IMR-90 (cell line): ENCODE results near the gene ATP5ME. TPM values are rescaled to one million over a fixed set of nuclear protein-coding genes. Genes with fewer than 3 reads are reported as not detected.

Source experiments
- ATAC-seq: fragments of 200-7000 bp; cut with Tn5 transposase; 2 replicates; pipeline ENCODE4 v1.9.1; 2020; ENCODE audit warnings: low read depth, mild to moderate bottlenecking, moderate library complexity
- BruUV-seq: library from RNA; stranded (reverse); fragments of 400-500 nt; replicated peaks from 2 replicates; lab custom pipeline; 2021; lab: Mats Ljungman, UMichigan
- CTCF ChIA-PET: fragments of 300-600 bp; formaldehyde crosslinking; extraction: SDS; loops from one replicate; lab custom pipeline; 2021; ENCODE audit warnings: antibody characterized with exemption; lab: Yijun Ruan, JAX
- POLR2A ChIA-PET: fragments of 300-600 bp; sonication (Branson Sonifier 250); formaldehyde crosslinking; loops from one replicate; lab custom pipeline; 2022; ENCODE audit warnings: antibody characterized with exemption; ENCODE audit not compliant: unreplicated experiment; lab: Charles Lee
- DNase-seq: peaks from one replicate; pipeline ENCODE4 v3.0.0; 2013
- H2AFZ ChIP-seq: replicated peaks from 2 replicates; pipeline ENCODE3; 2013; ENCODE audit warnings: low read length, mild to moderate bottlenecking; ENCODE audit not compliant: poor library complexity
- H2AK5ac ChIP-seq: 2 replicates; pipeline ENCODE4 v1.6.1; 2013; ENCODE audit warnings: low read depth, low read length, inconsistent platforms
- H2AK9ac ChIP-seq: replicated peaks from 2 replicates; pipeline ENCODE3; 2013; ENCODE audit warnings: mild to moderate bottlenecking, low read depth, low read length, moderate library complexity; ENCODE audit not compliant: poor library complexity
- H2BK120ac ChIP-seq: 2 replicates; pipeline ENCODE4 v1.6.1; 2013; ENCODE audit warnings: low read depth, low read length, inconsistent platforms
- H2BK15ac ChIP-seq: 3 replicates; pipeline ENCODE4 v1.6.1; 2013; ENCODE audit warnings: low read depth, low read length, inconsistent platforms
- H2BK20ac ChIP-seq: 2 replicates; pipeline ENCODE4 v1.6.1; 2013; ENCODE audit warnings: low read depth, mild to moderate bottlenecking, inconsistent platforms, low read length, moderate library complexity
- H2BK5ac ChIP-seq: 2 replicates; pipeline ENCODE4 v1.6.1; 2013; ENCODE audit warnings: mild to moderate bottlenecking, low read depth, low read length, inconsistent platforms; ENCODE audit not compliant: poor library complexity, severe bottlenecking
- H3K14ac ChIP-seq: replicated peaks from 2 replicates; pipeline ENCODE4 v1.6.1; 2013; ENCODE audit warnings: low read depth, low read length, inconsistent platforms
- H3K18ac ChIP-seq: 2 replicates; pipeline ENCODE4 v1.6.1; 2013; ENCODE audit warnings: low read depth, low read length, control low read depth
- H3K23ac ChIP-seq: 2 replicates; pipeline ENCODE4 v1.6.1; 2013; ENCODE audit warnings: low read depth, low read length, inconsistent platforms
- H3K27ac ChIP-seq: 2 replicates; pipeline ENCODE4 v1.5.1; 2013; ENCODE audit warnings: mild to moderate bottlenecking, control low read depth, low read length; ENCODE audit not compliant: insufficient read depth
- H3K27me3 ChIP-seq: 2 replicates; pipeline ENCODE4 v1.6.1; 2013; ENCODE audit warnings: low read length; ENCODE audit not compliant: control insufficient read depth, insufficient read depth
- H3K36me3 ChIP-seq: 2 replicates; pipeline ENCODE4 v1.6.1; 2013; ENCODE audit warnings: low read length, mixed read lengths; ENCODE audit not compliant: control insufficient read depth, insufficient read depth
- H3K4ac ChIP-seq: 2 replicates; pipeline ENCODE4 v1.6.1; 2013; ENCODE audit warnings: low read depth, low read length, inconsistent platforms
- H3K4me1 ChIP-seq: 2 replicates; pipeline ENCODE4 v1.6.1; 2013; ENCODE audit warnings: low read length, mixed read lengths; ENCODE audit not compliant: control insufficient read depth, insufficient read depth
- H3K4me2 ChIP-seq: 2 replicates; pipeline ENCODE4 v1.6.1; 2013; ENCODE audit warnings: low read depth, mild to moderate bottlenecking, control low read depth, low read length, moderate library complexity
- H3K4me3 ChIP-seq: 2 replicates; pipeline ENCODE4 v1.5.1; 2013; ENCODE audit warnings: low read depth, mild to moderate bottlenecking, control low read depth, low read length, moderate library complexity; ENCODE audit not compliant: insufficient read depth
- H3K56ac ChIP-seq: 2 replicates; pipeline ENCODE4 v1.6.1; 2013; ENCODE audit warnings: low read length, inconsistent platforms; ENCODE audit not compliant: insufficient read depth; ENCODE audit errors: extremely low read depth
- H3K79me1 ChIP-seq, 2 experiments: 2 replicates each; pipeline ENCODE4 v1.6.1; 2013; ENCODE audit warnings: low read length in 2 of 2, inconsistent platforms in 1 of 2, low read depth in 1 of 2
- H3K9ac ChIP-seq: 2 replicates; pipeline ENCODE4 v1.6.1; 2013; ENCODE audit warnings: low read depth, low read length, control low read depth
- H3K9me1 ChIP-seq: 2 replicates; pipeline ENCODE4 v1.6.1; 2013; ENCODE audit warnings: low read length, inconsistent platforms; ENCODE audit not compliant: insufficient read depth
- H3K9me3 ChIP-seq: 2 replicates; pipeline ENCODE4 v1.6.1; 2013; ENCODE audit warnings: low read length; ENCODE audit not compliant: control insufficient read depth, insufficient read depth
- H4K20me1 ChIP-seq: 2 replicates; pipeline ENCODE4 v1.6.1; 2013; ENCODE audit warnings: low read length, inconsistent platforms; ENCODE audit not compliant: insufficient read depth
- H4K5ac ChIP-seq: 2 replicates; pipeline ENCODE4 v1.6.1; 2013; ENCODE audit warnings: mild to moderate bottlenecking, low read depth, low read length, control low read depth
- H4K8ac ChIP-seq, 2 experiments: 2 replicates each; pipeline ENCODE4 v1.6.1; 2013; ENCODE audit warnings: low read depth in 2 of 2, low read length in 2 of 2, control low read depth in 1 of 2, inconsistent platforms in 1 of 2
- H4K91ac ChIP-seq: 2 replicates; pipeline ENCODE4 v1.6.1; 2013; ENCODE audit warnings: low read depth, low read length, inconsistent platforms; ENCODE audit not compliant: insufficient read depth
- BHLHE40 ChIP-seq: fragments of 150-350 bp; IDR thresholded peaks from 2 replicates; pipeline ENCODE4 v1.6.1; 2016; ENCODE audit warnings: mild to moderate bottlenecking, low read depth, low read length
- CEBPB ChIP-seq: IDR thresholded peaks from 2 replicates; pipeline ENCODE4 v1.6.1; 2012; ENCODE audit warnings: low read depth, low read length, improper control_type of control experiment
- CHD1 ChIP-seq: IDR thresholded peaks from 2 replicates; pipeline ENCODE4 v1.6.1; 2012; ENCODE audit warnings: low read depth, low read length, improper control_type of control experiment
- FOS ChIP-seq: fragments of 150-350 bp; IDR thresholded peaks from 2 replicates; pipeline ENCODE4 v1.6.1; 2016; ENCODE audit warnings: low read depth, low read length
- MAFK ChIP-seq: IDR thresholded peaks from 2 replicates; pipeline ENCODE4 v1.6.1; 2012; ENCODE audit warnings: low read depth, low read length, improper control_type of control experiment
- MXI1 ChIP-seq: IDR thresholded peaks from 2 replicates; pipeline ENCODE4 v1.6.1; 2012; ENCODE audit warnings: low read depth, mild to moderate bottlenecking, low read length, moderate library complexity, borderline replicate concordance
- NFE2L2 ChIP-seq: fragments of 150-350 bp; IDR thresholded peaks from 2 replicates; pipeline ENCODE4 v1.6.1; 2016; ENCODE audit warnings: low read depth, mild to moderate bottlenecking, low read length
- POLR2A ChIP-seq: IDR thresholded peaks from 2 replicates; pipeline ENCODE4 v1.6.1; 2012; ENCODE audit warnings: mild to moderate bottlenecking, low read depth, low read length
- SMC3 ChIP-seq: fragments of 150-350 bp; IDR thresholded peaks from 2 replicates; pipeline ENCODE4 v1.6.1; 2016; ENCODE audit warnings: low read depth, mild to moderate bottlenecking, antibody characterized with exemption, low read length, moderate library complexity
- WGBS, 2 experiments: methylation state at CpG; one replicate each; pipeline versions ENCODE4 v1.1.5 to v1.1.7; 2013; ENCODE audit warnings: missing lambda C conversion rate in 2 of 2; ENCODE audit not compliant: insufficient read length in 1 of 2; ENCODE audit errors: extremely low coverage in 2 of 2; 5-methylcytosine and 5-hydroxymethylcytosine counted together
- dilution Hi-C: fragments of 300-500 bp; cut with HindIII; formaldehyde crosslinking; loops from one replicate; pipeline ENCODE4 v1.14.3; 2018; ENCODE audit warnings: low sequenced_read_pairs; ENCODE audit not compliant: unreplicated experiment
- in situ Hi-C: fragments of 300-500 bp; cut with MboI; formaldehyde crosslinking; loops from 3 replicates; pipeline ENCODE4 v1.14.3; 2019; ENCODE audit warnings: low sequenced_read_pairs, inconsistent platforms, mixed read lengths
- intact Hi-C: fragments of 100-400 bp; cut with micrococcal nuclease; formaldehyde crosslinking; loops from 2 replicates; pipeline ENCODE4 v1.10.0; 2022
- polyA plus RNA-seq, 3 experiments: library from polyadenylated mRNA; depleted of rRNA; stranded (reverse); fragments of >200 nt; gene quantifications; 2 replicates each; pipeline ENCODE4 v1.2.3, GENCODE V29; 2012; ENCODE audit warnings: low replicate concordance in 1 of 3
- total RNA-seq: library from RNA; depleted of rRNA; stranded (reverse); fragments of >200 nt; gene quantifications from 2 replicates; pipeline ENCODE4 v1.2.3, GENCODE V29; 2012
- TF ChIP-seq, protein P1 (sequence below): fragments of 150-350 bp; IDR thresholded peaks from 2 replicates; pipeline ENCODE4 v1.6.1; 2016; ENCODE audit warnings: low read depth, mild to moderate bottlenecking, low read length, moderate library complexity, borderline replicate concordance
- TF ChIP-seq, protein P2 (sequence below): conservative IDR thresholded peaks from 2 replicates; pipeline ENCODE4 v1.5.1; 2012; ENCODE audit warnings: mild to moderate bottlenecking, low read depth, low read length, improper control_type of control experiment

Gene ATP5ME
- total and polyA plus RNA-seq, 2 of the 4 experiments (the other 2 are of a cell fraction), result 39.3 to 603 TPM

- CTCF ChIA-PET, result no interaction called here
These were observed 14.2 kb downstream of the ATP5ME start for GRCh38 chr4:659851-660250.

More at GRCh38 chr4:659851-660250, 14.2 kb downstream of the ATP5ME start:
- Histone ChIP-seq H3K23ac (no peak overlapping the region), H3K14ac (no peak overlapping the region), H3K27ac (no peak overlapping the region), H4K8ac (no peak overlapping the region), H2BK120ac (no peak overlapping the region), H3K4ac (no peak overlapping the region), H2AFZ (no peak overlapping the region), H2AK5ac (no peak overlapping the region), H3K79me1 (no peaks in the 10 kb centered on the region), H2BK5ac (no peak overlapping the region), H2BK15ac (no peak overlapping the region), H3K4me2 (no peak overlapping the region), H3K9ac (no peak overlapping the region), H4K91ac (no peak overlapping the region), H4K5ac (no peak overlapping the region), H3K4me3 (no peak overlapping the region), H2BK20ac (no peak overlapping the region), H3K36me3 (no peaks in the 10 kb centered on the region), H3K18ac (no peak overlapping the region), H3K4me1 (no peaks in the 10 kb centered on the region), H4K20me1 (no peaks in the 10 kb centered on the region), H3K27me3 (peaks cover 4% of the 10 kb centered on the region; the same call in 1 of the 2 replicates), H3K9me3 (peaks cover 18% of the 10 kb centered on the region), H3K9me1 (no peaks in the 10 kb centered on the region), H2AK9ac (no peak overlapping the region), H3K56ac (no peak overlapping the region)
- no TSS peak for BruUV-seq
- dilution Hi-C loops, result no loop called here
- 88% methylated on average over 4 of the region's 8 CpGs; no CpG with 5 or more reads in 1 of the 2 experiments for WGBS, 2 experiments
- DNase-seq (no peak), ATAC-seq (no peak)
- intact Hi-C loops, result no loop called here
- TF ChIP-seq FOS (no peak), POLR2A (no peak), BHLHE40 (no peak), MXI1 (no peak), MAFK (no peak), NFE2L2 (no peak), SMC3 (no peak), CHD1 (no peak), CEBPB (no peak)
- TF ChIP-seq, protein P1, sequence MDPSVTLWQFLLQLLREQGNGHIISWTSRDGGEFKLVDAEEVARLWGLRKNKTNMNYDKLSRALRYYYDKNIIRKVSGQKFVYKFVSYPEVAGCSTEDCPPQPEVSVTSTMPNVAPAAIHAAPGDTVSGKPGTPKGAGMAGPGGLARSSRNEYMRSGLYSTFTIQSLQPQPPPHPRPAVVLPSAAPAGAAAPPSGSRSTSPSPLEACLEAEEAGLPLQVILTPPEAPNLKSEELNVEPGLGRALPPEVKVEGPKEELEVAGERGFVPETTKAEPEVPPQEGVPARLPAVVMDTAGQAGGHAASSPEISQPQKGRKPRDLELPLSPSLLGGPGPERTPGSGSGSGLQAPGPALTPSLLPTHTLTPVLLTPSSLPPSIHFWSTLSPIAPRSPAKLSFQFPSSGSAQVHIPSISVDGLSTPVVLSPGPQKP, result no peak
- TF ChIP-seq, protein P2, sequence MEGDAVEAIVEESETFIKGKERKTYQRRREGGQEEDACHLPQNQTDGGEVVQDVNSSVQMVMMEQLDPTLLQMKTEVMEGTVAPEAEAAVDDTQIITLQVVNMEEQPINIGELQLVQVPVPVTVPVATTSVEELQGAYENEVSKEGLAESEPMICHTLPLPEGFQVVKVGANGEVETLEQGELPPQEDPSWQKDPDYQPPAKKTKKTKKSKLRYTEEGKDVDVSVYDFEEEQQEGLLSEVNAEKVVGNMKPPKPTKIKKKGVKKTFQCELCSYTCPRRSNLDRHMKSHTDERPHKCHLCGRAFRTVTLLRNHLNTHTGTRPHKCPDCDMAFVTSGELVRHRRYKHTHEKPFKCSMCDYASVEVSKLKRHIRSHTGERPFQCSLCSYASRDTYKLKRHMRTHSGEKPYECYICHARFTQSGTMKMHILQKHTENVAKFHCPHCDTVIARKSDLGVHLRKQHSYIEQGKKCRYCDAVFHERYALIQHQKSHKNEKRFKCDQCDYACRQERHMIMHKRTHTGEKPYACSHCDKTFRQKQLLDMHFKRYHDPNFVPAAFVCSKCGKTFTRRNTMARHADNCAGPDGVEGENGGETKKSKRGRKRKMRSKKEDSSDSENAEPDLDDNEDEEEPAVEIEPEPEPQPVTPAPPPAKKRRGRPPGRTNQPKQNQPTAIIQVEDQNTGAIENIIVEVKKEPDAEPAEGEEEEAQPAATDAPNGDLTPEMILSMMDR, result no peak
- POLR2A ChIA-PET, result no interaction called here
- in situ Hi-C loops, result no loop called here
